Measurements from ENCODE around the gene TLX1. TPM values are rescaled to one million over a fixed set of nuclear protein-coding genes. Genes with fewer than 3 reads are reported as not detected.
"Not testable (repeated sequence)": the region's sequence is repeated elsewhere in the genome, so short reads cannot be mapped to it uniquely, and the experiment has no call there.

TLX1 gene
- total RNA-seq, 2 experiments from 2014 or later, result not detected

- POLR2A ChIA-PET, result no interaction called here
- Mint-ChIP-seq H3K4me1 (ENCODE audit: low read depth) (peaks cover 20% of the 10 kb centered on the region), H3K36me3 (no peaks in the 10 kb centered on the region), H3K27ac (no peak overlapping the region), H3K9me3 (no peaks in the 10 kb centered on the region), H3K27me3 (peaks cover 84% of the 10 kb centered on the region), H3K4me3 (no peak overlapping the region)
- intact Hi-C loops (cut with micrococcal nuclease), result loop anchor here (5.0 kb wide), 1 partner anchor 102 kb away; no protein-coding TSS in a partner anchor
- no peak for DNase-seq
- CTCF ChIA-PET, result interaction anchor here (3.5 to 14.4 kb wide), 3 partner anchors 48 to 102 kb away, joined by 48 to 668 read pairs (median 121); partner anchors contain the start of gene KAZALD1
Measured at GRCh38 chr10:101144053-101144452, 13.0 kb downstream of the TLX1 start.

DNA sequence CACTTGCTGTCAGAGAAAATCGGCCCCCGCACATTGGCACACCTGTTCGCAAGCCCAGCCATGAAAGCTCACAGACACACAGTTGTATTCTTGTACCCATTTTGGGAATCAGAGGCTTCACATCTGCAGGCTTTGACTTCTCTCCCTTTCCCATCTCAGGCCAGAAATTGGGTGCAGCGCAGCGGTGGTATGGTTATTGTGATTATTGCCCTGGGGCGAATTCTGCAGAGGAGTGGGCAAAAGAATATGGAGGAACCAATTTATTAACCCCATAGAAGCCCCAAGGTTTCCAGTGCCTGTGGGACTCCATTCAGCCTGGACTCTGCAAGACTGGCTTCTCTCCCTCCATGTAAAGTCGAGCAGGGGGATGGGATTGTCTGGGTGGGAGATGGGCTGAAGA lies 14.0 kb downstream of the TLX1 start:
- intact Hi-C loops (cut with micrococcal nuclease), result no loop called here
- no peaks in the 10 kb centered on the region for H3K36me3 Mint-ChIP-seq
- peaks cover 15% of the 10 kb centered on the region for H3K4me1 Mint-ChIP-seq (ENCODE audit: low read depth)
- ChIA-PET POLR2A (no interaction called here), CTCF (interaction anchor here (1.4 to 14.4 kb wide), 2 partner anchors 49 to 95 kb away, joined by 3 to 668 read pairs; no protein-coding TSS in a partner anchor)
- no peaks in the 10 kb centered on the region for H3K9me3 Mint-ChIP-seq
- no peak for DNase-seq
- H3K4me3 Mint-ChIP-seq, result no peak overlapping the region
- H3K27me3 Mint-ChIP-seq, result peaks cover 77% of the 10 kb centered on the region
- no peak overlapping the region for H3K27ac Mint-ChIP-seq

GRCh38 chr10:101145750-101146391 lies 14.8 kb downstream of the TLX1 start:
- POLR2A ChIA-PET, result interaction anchor here (1.0 kb wide), 1 partner anchor 84 kb away, joined by 3 read pairs; the partner anchor contains the start of gene KAZALD1
- no peak overlapping the region for H3K4me3 Mint-ChIP-seq

GRCh38 chr10:101146392-101147251 lies 15.5 kb downstream of the TLX1 start:
- Mint-ChIP-seq H3K36me3 (no peaks in the 10 kb centered on the region), H3K9me3 (no peaks in the 10 kb centered on the region), H3K27me3 (peaks cover 74% of the 10 kb centered on the region), H3K4me1 (ENCODE audit: low read depth) (peaks cover 10% of the 10 kb centered on the region), H3K4me3 (no peak overlapping the region), H3K27ac (no peak overlapping the region)
- CTCF ChIA-PET, result interaction anchor here (1.1 to 14.4 kb wide), 5 partner anchors 11 to 86 kb away, joined by 3 to 668 read pairs (median 3); no protein-coding TSS in a partner anchor
- DNase-seq, result no peak
- intact Hi-C loops (cut with micrococcal nuclease), result no loop called here
- POLR2A ChIA-PET, result interaction anchor here (1.0 kb wide), 1 partner anchor 85 kb away, joined by 3 read pairs; the partner anchor contains the start of gene KAZALD1

More at GRCh38 chr10:101145750-101146391, 14.8 kb downstream of the TLX1 start:
- no peak for DNase-seq
- peaks cover 10% of the 10 kb centered on the region for H3K4me1 Mint-ChIP-seq (ENCODE audit: low read depth)
- H3K27me3 Mint-ChIP-seq, result peaks cover 76% of the 10 kb centered on the region
- intact Hi-C loops (cut with micrococcal nuclease), result no loop called here
- no peak overlapping the region for H3K27ac Mint-ChIP-seq
- no peaks in the 10 kb centered on the region for H3K9me3 Mint-ChIP-seq
- no peaks in the 10 kb centered on the region for H3K36me3 Mint-ChIP-seq
- CTCF ChIA-PET, result interaction anchor here (1.1 to 14.4 kb wide), 4 partner anchors 12 to 96 kb away, joined by 3 to 668 read pairs (median 3); no protein-coding TSS in a partner anchor

GRCh38 chr10:101151395-101151794 lies 20.3 kb downstream of the TLX1 start:
- no peak overlapping the region for H3K27ac Mint-ChIP-seq
- peaks cover under 1% of the 10 kb centered on the region for H3K4me1 Mint-ChIP-seq (ENCODE audit: low read depth)
- POLR2A ChIA-PET, result no interaction called here

DNA sequence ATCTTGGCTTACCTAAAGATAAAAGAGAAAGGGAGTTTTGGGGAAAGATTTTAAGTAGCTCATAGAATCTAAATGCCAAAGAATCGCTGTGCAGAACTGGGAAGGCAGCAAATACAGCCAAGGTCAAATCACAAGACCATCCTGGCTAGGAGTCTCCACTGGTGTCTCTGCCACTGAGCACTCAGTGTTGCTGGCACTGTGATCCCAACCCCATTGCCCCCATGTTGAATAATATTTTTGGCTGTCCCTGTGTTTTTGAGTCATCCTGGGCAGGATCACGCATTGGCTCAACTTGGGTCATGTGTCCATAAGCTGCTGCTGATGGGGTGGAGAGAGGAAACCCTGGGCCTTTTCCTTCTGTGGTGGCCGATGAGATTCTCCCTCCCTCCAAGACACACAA lies 21.2 kb downstream of the TLX1 start:
- ChIA-PET POLR2A (no interaction called here), CTCF (interaction anchor here (1.0 to 4.7 kb wide), 4 partner anchors 9 to 62 kb away, joined by 4 to 29 read pairs (median 8); no protein-coding TSS in a partner anchor)
- Mint-ChIP-seq H3K36me3 (no peaks in the 10 kb centered on the region), H3K4me3 (no peak overlapping the region), H3K27ac (no peak overlapping the region), H3K4me1 (ENCODE audit: low read depth) (no peaks in the 10 kb centered on the region), H3K9me3 (no peaks in the 10 kb centered on the region), H3K27me3 (peaks cover 45% of the 10 kb centered on the region)
- DNase-seq, result no peak
- intact Hi-C loops (cut with micrococcal nuclease), result no loop called here

More at GRCh38 chr10:101151395-101151794, 20.3 kb downstream of the TLX1 start:
- intact Hi-C loops (cut with micrococcal nuclease), result no loop called here
- no peak overlapping the region for H3K4me3 Mint-ChIP-seq
- H3K9me3 Mint-ChIP-seq, result no peaks in the 10 kb centered on the region
- H3K36me3 Mint-ChIP-seq, result no peaks in the 10 kb centered on the region
- DNase-seq, result no peak
- CTCF ChIA-PET, result interaction anchor here (1.7 to 4.7 kb wide), 3 partner anchors 9 to 56 kb away, joined by 6 to 29 read pairs (median 10); no protein-coding TSS in a partner anchor
- H3K27me3 Mint-ChIP-seq, result peaks cover 47% of the 10 kb centered on the region

GRCh38 chr10:101154506-101154905 lies 23.4 kb downstream of the TLX1 start:
- CTCF ChIA-PET, result interaction anchor here (1.0 to 4.7 kb wide), 3 partner anchors 12 to 59 kb away, joined by 3 to 29 read pairs (median 5); no protein-coding TSS in a partner anchor
- H3K4me1 Mint-ChIP-seq (ENCODE audit: low read depth); H3K36me3 Mint-ChIP-seq; H3K9me3 Mint-ChIP-seq; H3K4me3 Mint-ChIP-seq; intact Hi-C loops (cut with micrococcal nuclease); H3K27ac Mint-ChIP-seq; DNase-seq; POLR2A ChIA-PET: not testable (repeated sequence)
- peaks cover 42% of the 10 kb centered on the region for H3K27me3 Mint-ChIP-seq

DNA sequence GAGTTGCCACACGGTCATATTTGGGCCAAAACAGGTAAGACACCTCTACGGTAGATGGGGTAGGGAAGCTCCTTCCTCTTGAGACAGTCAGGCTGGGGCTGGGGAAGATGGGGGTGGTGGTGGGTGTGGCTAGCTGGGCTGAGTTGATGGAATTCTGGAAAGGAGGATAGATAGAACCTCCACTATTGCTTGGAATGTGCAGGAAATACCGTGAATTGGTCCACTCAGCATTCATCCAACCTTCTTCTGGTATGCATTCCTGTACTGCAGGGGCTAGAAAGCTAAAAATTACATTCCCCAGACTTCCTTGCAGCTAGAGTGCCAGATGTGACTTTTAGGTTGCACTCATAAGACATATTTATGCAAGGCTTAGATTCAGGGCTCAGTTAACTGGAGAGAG lies 24.8 kb downstream of the TLX1 start:
- H3K36me3 Mint-ChIP-seq, result no peaks in the 10 kb centered on the region
- no peak overlapping the region for H3K4me3 Mint-ChIP-seq
- H3K27me3 Mint-ChIP-seq, result peaks cover 41% of the 10 kb centered on the region
- H3K27ac Mint-ChIP-seq, result no peak overlapping the region
- H3K4me1 Mint-ChIP-seq (ENCODE audit: low read depth), result no peaks in the 10 kb centered on the region
- no peak for DNase-seq
- H3K9me3 Mint-ChIP-seq, result no peaks in the 10 kb centered on the region
- CTCF ChIA-PET, result interaction anchor here (0.8 to 1.3 kb wide), 3 partner anchors 13 to 311 kb away, joined by 3 to 4 read pairs (median 4); no protein-coding TSS in a partner anchor
- POLR2A ChIA-PET, result no interaction called here
- intact Hi-C loops (cut with micrococcal nuclease), result no loop called here

- peaks cover 8% of the 10 kb centered on the region for H3K4me1 Mint-ChIP-seq (ENCODE audit: low read depth)
- H3K36me3 Mint-ChIP-seq, result no peaks in the 10 kb centered on the region
- intact Hi-C loops (cut with micrococcal nuclease), result no loop called here
- H3K27me3 Mint-ChIP-seq, result peaks cover 48% of the 10 kb centered on the region
- H3K27ac Mint-ChIP-seq, result no peak overlapping the region
- no peak for DNase-seq
- no peaks in the 10 kb centered on the region for H3K9me3 Mint-ChIP-seq
- no peak overlapping the region for H3K4me3 Mint-ChIP-seq
- POLR2A ChIA-PET, result no interaction called here
- CTCF ChIA-PET, result interaction anchor here (0.6 to 1.5 kb wide), 4 partner anchors 8 to 61 kb away, joined by 3 to 10 read pairs (median 4); no protein-coding TSS in a partner anchor
Measured at GRCh38 chr10:101157756-101158458, 26.8 kb downstream of the TLX1 start.

- no peaks in the 10 kb centered on the region for H3K36me3 Mint-ChIP-seq
- intact Hi-C loops (cut with micrococcal nuclease), result no loop called here
- no peak for DNase-seq
- ChIA-PET CTCF (interaction anchor here (0.8 to 1.5 kb wide), 2 partner anchors 17 to 134 kb away, joined by 3 to 10 read pairs; no protein-coding TSS in a partner anchor), POLR2A (no interaction called here)
- H3K27ac Mint-ChIP-seq, result no peak overlapping the region
- H3K4me3 Mint-ChIP-seq, result no peak overlapping the region
- H3K4me1 Mint-ChIP-seq (ENCODE audit: low read depth), result peaks cover 8% of the 10 kb centered on the region
- peaks cover 47% of the 10 kb centered on the region for H3K27me3 Mint-ChIP-seq
- H3K9me3 Mint-ChIP-seq, result no peaks in the 10 kb centered on the region
Measured at GRCh38 chr10:101158459-101159058, 27.5 kb downstream of the TLX1 start.

Measured in activated CD4-positive, alpha-beta memory T cell treated with anti-CD3 and anti-CD28 coated beads for 36 hours (primary cell).